Activated naive CD4-positive, alpha-beta T cell treated with anti-CD3 and anti-CD28 coated beads, Interleukin-2, amount 50 U/mL, for 16 hours (primary cell): ENCODE results near the gene SORBS1.
"Not testable (repeated sequence)": the region's sequence is repeated elsewhere in the genome, so short reads cannot be mapped to it uniquely, and the experiment has no call there.

Source experiments
- DNase-seq: peaks from one replicate; pipeline ENCODE4 v3.0.0-alpha.2; 2020

Gene SORBS1

GRCh38 chr10:95374597-95375209, 186.5 kb downstream of the SORBS1 start:
- DNase-seq, result peak; percentile 36

DNA sequence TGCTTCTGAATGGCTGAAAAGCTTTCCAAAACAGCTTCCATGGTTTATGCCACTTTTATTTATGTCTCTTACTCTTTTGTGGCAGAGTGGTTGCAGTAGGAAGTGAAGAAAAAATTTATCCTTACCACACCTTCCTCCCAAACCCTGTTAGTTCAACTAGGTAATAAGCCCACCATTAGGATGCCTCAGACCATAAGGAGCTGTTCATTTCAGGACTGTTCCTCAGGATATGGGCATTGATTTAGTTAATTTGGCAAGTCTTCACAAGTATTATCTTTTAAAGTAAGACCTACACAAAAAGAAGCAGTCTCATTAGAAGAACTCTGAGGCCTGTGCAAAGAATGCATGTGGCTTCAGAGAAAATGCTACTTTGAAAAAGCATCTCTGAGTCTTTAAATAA, 187.5 kb downstream of the SORBS1 start:
- no peak for DNase-seq

GRCh38 chr10:95364342-95364741, 196.8 kb downstream of the SORBS1 start:
- DNase-seq, result no peak

DNA sequence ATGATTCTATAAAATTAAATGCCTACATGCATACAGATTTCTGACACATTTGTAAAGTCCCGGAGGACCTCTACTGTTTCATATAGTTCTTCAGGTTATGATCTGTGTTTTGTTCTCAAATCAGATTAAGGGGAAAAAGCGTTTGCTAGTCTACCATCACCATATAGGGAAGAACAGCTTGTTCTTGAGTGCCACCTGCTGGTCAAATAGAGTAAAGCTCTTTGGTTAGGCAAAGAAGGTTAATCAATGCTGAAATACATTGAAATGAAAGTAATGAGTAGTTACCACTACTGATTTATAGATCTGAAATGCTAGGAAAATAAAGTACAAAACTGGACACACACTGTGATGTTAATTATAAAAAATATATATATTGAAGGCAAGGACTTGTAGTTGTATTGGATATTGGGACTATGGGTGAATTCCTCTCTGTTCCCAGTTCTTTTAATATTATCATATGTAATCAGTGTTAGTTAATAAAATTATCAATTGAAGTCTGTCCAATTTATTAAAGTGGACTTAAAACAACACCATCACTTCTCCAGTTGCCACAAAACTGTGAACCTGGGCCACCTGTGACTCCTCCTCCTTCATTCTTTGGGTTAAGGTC, 197.8 kb downstream of the SORBS1 start:
- DNase-seq, result no peak

GRCh38 chr10:95360122-95360714, 201.0 kb downstream of the SORBS1 start:
- DNase-seq, result no peak

- no peak for DNase-seq
These were observed 201.7 kb downstream of the SORBS1 start for GRCh38 chr10:95359466-95359865.

DNA sequence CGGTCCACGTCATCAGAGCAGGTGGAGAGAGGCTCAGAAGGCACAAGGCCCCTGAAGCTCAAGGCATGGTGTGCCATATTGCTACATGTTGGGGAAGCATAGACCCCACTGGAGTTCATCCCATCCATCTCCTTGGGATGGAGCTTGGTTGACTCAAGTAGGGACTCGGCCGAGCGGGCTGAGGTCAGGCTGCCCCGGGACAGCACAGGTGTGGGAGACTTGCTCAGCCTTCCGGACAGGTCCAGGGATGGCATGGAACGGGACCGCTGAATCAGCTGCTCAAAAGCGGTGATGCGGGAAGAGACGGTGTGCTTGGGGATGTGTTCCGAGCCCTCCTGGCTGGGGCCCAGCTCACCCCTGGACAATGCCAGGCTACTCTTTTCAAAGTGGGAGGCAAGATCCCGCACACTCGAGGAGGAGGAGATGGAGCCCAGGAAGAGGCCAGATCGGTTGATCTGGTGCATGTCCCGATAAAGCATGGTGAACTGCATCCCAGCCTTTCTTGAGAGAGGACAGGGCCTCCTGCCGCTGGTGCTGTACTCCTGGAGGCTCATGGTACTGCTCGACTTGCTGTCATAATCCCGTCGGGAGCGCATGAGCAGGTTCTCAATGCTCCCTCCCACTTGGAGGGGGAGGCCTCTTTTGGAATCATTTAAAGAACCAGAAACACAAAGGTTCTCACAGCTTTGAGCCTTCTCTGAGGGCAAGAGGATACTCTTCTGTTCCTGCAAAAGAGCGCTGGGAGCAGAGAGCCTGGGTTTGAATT, 204.8 kb downstream of the SORBS1 start:
- no peak for DNase-seq

DNA sequence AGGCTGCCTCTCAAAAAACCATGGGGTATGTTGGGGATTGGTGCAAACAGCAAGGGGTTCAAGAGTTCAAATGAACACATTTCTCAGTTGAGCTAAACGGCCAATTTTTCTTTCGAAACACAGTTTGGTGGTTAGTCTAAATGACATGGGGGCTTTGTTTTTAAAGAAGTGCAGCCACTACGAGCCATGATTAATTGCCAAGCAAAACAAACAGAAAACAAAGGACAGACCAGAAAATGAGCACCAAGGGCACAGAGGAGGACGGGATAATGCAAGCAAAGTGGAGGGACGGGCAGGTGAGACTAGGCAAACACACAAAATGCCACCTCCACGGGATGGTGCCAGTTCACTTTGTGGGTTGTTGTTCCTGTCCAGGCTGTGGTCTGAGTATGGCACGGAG, 205.9 kb downstream of the SORBS1 start:
- no peak for DNase-seq

DNA sequence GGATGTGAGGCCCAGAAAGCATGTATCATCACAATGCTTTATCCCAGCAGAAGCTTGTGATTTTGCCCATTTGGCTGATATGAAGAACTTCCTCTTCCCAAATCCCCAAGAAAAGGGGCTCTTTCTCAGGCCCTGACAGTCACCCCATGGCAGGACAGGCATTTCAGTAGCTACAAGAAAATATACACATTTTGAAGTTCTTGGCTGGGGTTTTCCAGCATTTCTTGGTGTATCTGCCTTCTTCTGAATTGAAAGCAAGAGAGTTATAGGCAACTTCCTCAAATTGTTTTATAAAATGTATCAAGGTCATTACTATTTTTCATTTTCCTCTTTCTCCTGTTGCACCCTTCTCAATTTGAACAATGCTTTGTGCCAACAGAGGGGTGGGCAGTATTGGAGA, 207.1 kb downstream of the SORBS1 start:
- DNase-seq, result no peak

- no peak for DNase-seq
These were observed 208.0 kb downstream of the SORBS1 start for GRCh38 chr10:95353123-95353522.

- no peak for DNase-seq
These were observed 208.5 kb downstream of the SORBS1 start for GRCh38 chr10:95352684-95353083.

DNA sequence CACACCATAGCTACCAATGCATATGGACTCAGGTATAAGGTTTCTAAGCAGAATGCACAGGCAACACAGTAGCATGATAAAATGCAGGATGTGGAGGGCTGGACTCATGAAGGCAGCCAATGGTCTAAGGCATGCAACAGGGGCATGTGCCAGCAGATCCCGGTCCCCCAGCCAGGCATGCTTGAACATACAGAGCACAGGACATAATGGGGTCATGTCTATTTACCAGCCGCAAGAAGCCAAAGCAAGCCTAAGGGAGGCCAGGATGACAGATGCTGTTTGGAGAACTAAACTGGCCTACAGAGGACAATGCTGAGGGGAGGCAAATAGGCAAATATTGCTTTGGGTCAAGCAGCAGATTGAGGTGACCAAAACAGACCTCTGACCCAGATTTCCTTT, 210.3 kb downstream of the SORBS1 start:
- no peak for DNase-seq

DNA sequence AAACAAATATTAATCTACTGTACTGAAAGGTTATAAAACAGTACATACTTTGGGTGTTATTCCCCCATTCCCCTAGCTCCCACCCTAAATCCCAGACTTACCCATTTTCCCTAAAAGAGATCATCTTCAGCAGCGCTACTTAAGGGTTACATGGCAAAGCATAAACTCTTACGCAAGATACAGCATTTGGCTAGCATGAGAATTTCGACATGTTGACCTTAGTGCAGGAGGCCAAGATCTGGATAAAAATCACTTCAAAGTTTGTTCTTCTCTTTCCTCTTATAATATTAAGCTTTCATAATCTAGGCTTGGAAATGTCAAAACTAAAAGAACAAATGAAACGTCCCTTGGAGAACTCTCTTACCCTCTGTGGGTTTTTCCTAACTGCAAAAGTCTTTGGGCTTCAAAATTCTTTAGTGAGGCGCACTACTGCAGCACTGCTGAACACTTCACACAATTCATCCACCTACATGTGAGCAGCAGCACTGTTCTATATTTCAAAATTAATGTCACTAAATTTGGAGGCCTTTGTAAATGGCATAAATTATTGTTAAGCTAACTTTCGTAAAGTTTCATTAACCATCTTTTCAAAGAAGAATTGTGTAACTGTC, 210.8 kb downstream of the SORBS1 start:
- no peak for DNase-seq

DNA sequence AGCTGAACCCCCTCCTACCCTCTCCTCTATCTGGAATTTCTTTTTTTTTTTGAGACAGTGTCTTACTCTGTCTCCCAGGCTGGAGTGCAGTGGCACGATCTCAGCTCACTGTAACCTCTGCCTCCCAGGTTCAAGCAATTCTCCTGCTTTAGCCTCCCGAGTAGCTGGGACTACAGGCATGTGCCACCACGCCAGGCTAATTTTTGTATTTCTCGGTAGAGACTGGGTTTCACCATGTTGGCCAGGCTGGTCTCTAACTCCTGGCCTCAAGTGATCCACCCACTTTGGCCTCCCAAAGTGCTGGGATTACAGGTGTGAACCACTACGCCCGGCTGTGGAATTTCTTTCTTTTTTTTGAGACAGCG, 213.8 kb downstream of the SORBS1 start:
- DNase-seq, result not testable (repeated sequence)

- DNase-seq, result no peak
These were observed 214.3 kb downstream of the SORBS1 start for GRCh38 chr10:95346715-95347401.

- DNase-seq, result no peak
These were observed 217.6 kb downstream of the SORBS1 start for GRCh38 chr10:95343573-95343972.

- DNase-seq, result no peak
These were observed 219.4 kb downstream of the SORBS1 start for GRCh38 chr10:95341716-95342130.

DNA sequence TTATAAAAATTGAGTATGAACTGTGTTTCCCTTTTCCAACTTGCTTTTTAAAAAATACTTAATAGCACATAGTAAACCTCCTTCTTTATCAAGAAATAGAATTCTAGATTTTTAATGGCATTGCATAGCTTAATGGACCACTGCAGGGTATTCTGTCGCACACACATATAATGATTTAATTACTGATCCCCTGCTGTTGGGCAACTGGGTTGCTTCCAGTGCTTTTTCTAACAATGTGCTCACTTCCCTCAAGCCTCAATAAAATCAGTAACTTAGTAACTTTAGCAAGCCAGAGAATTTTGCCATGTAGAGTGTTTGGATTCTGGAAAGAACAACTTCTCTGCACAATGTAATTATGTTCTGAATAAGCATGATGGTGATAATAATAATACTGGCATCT, 221.3 kb downstream of the SORBS1 start:
- no peak for DNase-seq

GRCh38 chr10:95337423-95338160, 223.6 kb downstream of the SORBS1 start:
- no peak for DNase-seq

DNA sequence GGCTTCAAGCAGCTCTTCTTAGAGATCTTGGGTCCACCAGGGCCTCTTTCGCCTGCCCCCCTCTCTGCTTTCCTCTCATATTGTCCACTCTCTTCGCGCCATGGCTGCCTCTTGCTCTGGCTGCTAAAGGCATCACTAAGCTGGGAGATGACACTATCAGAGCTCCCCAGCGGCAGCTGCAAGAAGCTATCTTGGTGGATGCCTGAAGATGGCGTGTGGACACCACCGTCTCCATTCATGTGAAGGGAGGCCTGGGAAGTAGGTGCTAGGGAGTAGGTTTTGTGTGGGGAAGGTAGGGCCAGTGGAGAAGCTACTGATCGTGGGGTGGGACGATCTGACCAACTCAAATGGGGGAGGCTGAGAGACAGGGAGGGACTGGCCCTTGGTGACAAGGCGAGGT, 224.5 kb downstream of the SORBS1 start:
- no peak for DNase-seq

DNA sequence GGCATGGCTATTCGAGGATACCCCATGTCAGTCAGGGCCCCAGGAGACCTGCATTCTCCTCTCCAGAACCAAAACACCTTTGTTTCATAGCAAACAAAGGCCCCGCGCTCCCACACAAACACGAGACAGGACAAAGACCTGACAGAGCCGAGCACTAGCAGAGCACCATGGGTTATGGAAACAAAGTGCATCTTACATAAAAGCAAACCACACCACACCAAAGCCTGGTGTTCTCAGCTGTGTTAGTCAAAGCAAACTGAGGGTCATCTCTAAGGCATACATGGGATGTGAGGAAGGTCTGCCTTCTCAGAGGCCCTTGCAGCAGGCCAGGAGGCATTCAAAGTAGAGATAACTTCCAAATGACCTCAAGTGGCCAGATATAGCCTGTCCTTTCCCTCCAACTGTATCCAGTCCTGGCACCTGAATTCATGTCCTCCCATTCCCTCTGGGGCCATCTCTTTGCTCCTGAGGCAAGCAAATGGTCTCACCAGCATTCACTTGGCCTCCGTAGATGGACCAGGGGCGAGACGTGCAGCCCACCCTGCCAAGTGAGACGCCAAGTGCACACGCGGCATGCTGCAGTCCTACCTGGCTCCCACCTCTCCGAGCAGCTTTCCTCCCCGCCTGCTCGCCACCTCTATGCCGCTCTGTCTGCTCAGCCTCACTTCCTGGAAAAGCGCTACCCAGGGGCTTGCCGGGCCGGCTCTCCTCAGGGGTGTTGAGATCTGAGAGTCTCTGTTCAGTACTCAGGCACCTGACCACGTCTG, 225.1 kb downstream of the SORBS1 start:
- DNase-seq, result no peak

DNA sequence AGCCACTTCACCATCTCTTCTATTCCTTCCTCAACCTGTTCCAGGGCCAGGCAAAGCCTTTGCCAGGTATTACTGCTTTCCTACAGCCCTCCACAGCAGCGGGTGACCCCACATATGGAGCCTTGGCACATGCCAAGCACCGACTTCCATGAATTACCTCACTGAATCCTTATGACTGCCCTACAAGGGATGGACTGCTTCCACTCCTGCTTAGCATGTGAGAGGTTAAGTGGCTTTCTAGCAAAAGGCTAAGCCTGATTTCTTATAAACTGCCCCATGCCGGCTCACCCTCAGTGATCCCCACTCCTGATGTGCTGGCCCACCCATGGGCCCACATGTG, 226.4 kb downstream of the SORBS1 start:
- DNase-seq, result no peak
